ENCODE measurements around the gene NF2.

DNA sequence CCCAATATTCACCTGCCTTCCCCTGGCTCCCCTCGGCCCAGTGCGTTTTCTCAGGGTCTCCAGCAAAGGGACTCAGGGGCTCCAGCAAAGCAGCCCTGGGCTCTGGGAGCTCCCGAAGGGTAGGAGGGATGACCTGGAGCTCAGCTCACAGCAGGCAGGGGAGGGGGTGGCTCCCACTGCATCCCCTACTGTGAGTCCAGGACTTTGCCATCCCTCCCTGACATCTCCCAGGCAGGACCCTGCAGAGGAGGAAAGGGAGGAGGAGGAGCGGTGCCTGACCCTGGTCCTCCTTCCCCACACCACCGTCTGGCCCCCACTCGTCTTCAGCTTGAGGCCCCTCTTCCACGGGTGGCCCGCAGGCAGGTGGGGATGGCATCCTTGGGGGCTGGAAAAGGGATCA, 121.4 kb downstream of the NF2 start:
- TF ChIP-seq, protein P1, sequence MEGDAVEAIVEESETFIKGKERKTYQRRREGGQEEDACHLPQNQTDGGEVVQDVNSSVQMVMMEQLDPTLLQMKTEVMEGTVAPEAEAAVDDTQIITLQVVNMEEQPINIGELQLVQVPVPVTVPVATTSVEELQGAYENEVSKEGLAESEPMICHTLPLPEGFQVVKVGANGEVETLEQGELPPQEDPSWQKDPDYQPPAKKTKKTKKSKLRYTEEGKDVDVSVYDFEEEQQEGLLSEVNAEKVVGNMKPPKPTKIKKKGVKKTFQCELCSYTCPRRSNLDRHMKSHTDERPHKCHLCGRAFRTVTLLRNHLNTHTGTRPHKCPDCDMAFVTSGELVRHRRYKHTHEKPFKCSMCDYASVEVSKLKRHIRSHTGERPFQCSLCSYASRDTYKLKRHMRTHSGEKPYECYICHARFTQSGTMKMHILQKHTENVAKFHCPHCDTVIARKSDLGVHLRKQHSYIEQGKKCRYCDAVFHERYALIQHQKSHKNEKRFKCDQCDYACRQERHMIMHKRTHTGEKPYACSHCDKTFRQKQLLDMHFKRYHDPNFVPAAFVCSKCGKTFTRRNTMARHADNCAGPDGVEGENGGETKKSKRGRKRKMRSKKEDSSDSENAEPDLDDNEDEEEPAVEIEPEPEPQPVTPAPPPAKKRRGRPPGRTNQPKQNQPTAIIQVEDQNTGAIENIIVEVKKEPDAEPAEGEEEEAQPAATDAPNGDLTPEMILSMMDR (IDR thresholded peaks at IDR 0.05): no peak
- TF ChIP-seq POLR2A (IDR thresholded peaks at IDR 0.05) (no peak), POLR2AphosphoS5 (IDR thresholded peaks at IDR 0.05) (no peak)

Measured in breast epithelium (tissue), 3 donors.